PC-3 (cell line): ENCODE measurements around the gene DRAM2. TPM values are rescaled to one million over a fixed set of nuclear protein-coding genes. Genes with fewer than 3 reads are reported as not detected.
"Not testable (repeated sequence)": the region's sequence is repeated elsewhere in the genome, so short reads cannot be mapped to it uniquely, and the experiment has no call there.

ENCODE experiments used
- ATAC-seq: fragments of 200-7000 bp; cut with Tn5 transposase; 2 replicates; pipeline ENCODE4 v1.9.1; 2020; ENCODE audit warnings: mild to moderate bottlenecking, moderate library complexity
- BruUV-seq: library from RNA; stranded (reverse); fragments of 400-500 nt; replicated peaks from 2 replicates; lab custom pipeline; 2021; lab: Mats Ljungman, UMichigan
- CTCF ChIA-PET: fragments of 300-600 bp; sonication (Branson Sonifier 250); formaldehyde crosslinking; loops from one replicate; lab custom pipeline; 2022; ENCODE audit warnings: antibody characterized with exemption; lab: Charles Lee
- POLR2A ChIA-PET: fragments of 300-600 bp; sonication (Branson Sonifier 250); formaldehyde crosslinking; loops from one replicate; lab custom pipeline; 2022; ENCODE audit warnings: antibody characterized with exemption; ENCODE audit not compliant: unreplicated experiment; lab: Charles Lee
- DNase-seq: peaks from one replicate; pipeline ENCODE4 v3.0.0-alpha.2; 2015
- H2AFZ ChIP-seq: fragments of 300-600 bp; sonication (generic); 2 replicates; pipeline ENCODE4 v1.6.0; 2016; ENCODE audit warnings: antibody characterized with exemption, low read length
- H3F3A ChIP-seq: fragments of 300-600 bp; sonication (generic); one replicate; pipeline ENCODE4 v1.6.0; 2017; ENCODE audit warnings: antibody characterized with exemption, low read length, control low read depth, mild to moderate bottlenecking; ENCODE audit not compliant: unreplicated experiment
- H3K27ac ChIP-seq: fragments of 300-600 bp; sonication (generic); 2 replicates; pipeline ENCODE4 v1.5.1; 2016; ENCODE audit warnings: mild to moderate bottlenecking, low read length
- H3K27me3 ChIP-seq: fragments of 300-600 bp; sonication (generic); 2 replicates; pipeline ENCODE4 v1.6.1; 2016; ENCODE audit warnings: low read length, mixed read lengths
- H3K36me3 ChIP-seq: fragments of 300-600 bp; sonication (generic); 2 replicates; pipeline ENCODE4 v1.6.1; 2016; ENCODE audit warnings: low read depth, mixed run types, low read length, mixed read lengths
- H3K4me1 ChIP-seq: fragments of 300-600 bp; sonication (generic); 2 replicates; pipeline ENCODE4 v1.5.1; 2016; ENCODE audit warnings: low read length; ENCODE audit not compliant: insufficient read depth
- H3K4me2 ChIP-seq: fragments of 300-600 bp; sonication (generic); 2 replicates; pipeline ENCODE4 v1.6.0; 2016; ENCODE audit warnings: low read length
- H3K4me3 ChIP-seq: fragments of 300-600 bp; sonication (generic); 2 replicates; pipeline ENCODE4 v1.5.1; 2016; ENCODE audit warnings: mild to moderate bottlenecking, low read length, mixed read lengths
- H3K79me2 ChIP-seq: fragments of 300-600 bp; sonication (generic); 2 replicates; pipeline ENCODE4 v1.6.1; 2017; ENCODE audit warnings: low read length, mixed read lengths
- H3K9ac ChIP-seq: fragments of 300-600 bp; sonication (generic); 2 replicates; pipeline ENCODE4 v1.6.0; 2016; ENCODE audit warnings: mild to moderate bottlenecking, low read length
- H3K9me2 ChIP-seq: fragments of 300-600 bp; sonication (generic); replicated peaks from 2 replicates; pipeline ENCODE4 v1.6.1; 2016; ENCODE audit warnings: mixed run types, low read length, mixed read lengths
- H3K9me3 ChIP-seq: fragments of 300-600 bp; sonication (generic); 2 replicates; pipeline ENCODE4 v1.6.1; 2016; ENCODE audit warnings: low read length, mixed read lengths
- H4K20me1 ChIP-seq: fragments of 300-600 bp; sonication (generic); 2 replicates; pipeline ENCODE4 v1.6.1; 2016; ENCODE audit warnings: low read length, mixed read lengths
- EZH2 ChIP-seq: fragments of 300-600 bp; sonication (generic); IDR thresholded peaks from one replicate; pipeline ENCODE4 v1.6.1; 2017; ENCODE audit warnings: antibody characterized with exemption, mild to moderate bottlenecking, low read length; ENCODE audit not compliant: unreplicated experiment
- EZH2phosphoT487 ChIP-seq: fragments of 300-600 bp; sonication (generic); IDR thresholded peaks from 2 replicates; pipeline ENCODE4 v1.6.1; 2018; ENCODE audit warnings: mild to moderate bottlenecking, antibody characterized with exemption, low read length, borderline replicate concordance
- intact Hi-C: fragments of 100-400 bp; cut with micrococcal nuclease; formaldehyde crosslinking; loops from 2 replicates; pipeline ENCODE4 v1.9.0; 2023
- total RNA-seq: library from RNA; depleted of rRNA; stranded (reverse); fragments of >200 nt; gene quantifications from 2 replicates; pipeline ENCODE4 v1.2.3, GENCODE V29; 2014
- TF ChIP-seq, protein P1 (sequence below): fragments of 300-600 bp; sonication (generic); conservative IDR thresholded peaks from 2 replicates; pipeline ENCODE4 v1.5.1; 2017; ENCODE audit warnings: antibody characterized with exemption, low read depth, mild to moderate bottlenecking, low read length

The DRAM2 gene
- total RNA-seq, 1 experiment from 2014 or later: 30.0 TPM

DNA sequence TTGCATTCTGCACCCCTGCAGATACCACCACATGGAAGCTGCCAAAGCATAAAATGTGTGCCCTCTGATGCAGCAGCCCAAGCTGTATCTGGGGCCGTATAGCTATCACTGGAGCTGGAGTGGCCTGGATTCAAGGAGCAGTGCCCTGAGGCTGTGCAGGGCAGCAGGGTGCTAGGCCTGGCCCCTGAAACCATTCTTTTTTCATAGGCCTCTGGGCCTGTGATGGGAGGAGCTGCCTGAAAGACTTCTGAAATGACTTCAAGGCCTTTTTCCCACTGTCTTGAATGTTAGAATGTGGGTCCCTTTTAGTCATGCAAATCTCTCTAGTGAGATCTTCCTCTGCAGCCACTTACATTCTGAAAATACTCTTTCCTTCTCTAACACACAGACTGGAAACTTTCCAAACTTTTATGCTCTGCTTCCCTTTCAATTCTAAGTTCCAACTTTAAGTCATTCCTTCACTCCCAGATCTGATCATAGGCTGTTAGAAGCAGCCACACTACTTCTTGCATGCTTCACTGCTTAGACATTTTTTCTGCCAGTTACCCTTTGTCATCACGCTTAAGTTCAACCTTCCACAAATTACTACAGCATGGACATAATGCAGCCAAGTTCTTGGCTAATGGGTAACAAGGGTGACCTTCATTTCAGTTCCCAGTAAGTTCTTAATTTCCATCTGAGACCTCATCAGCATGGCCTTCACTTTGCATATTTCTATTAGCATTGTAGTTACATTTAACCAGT lies 42.4 kb downstream of the DRAM2 start:
- Histone ChIP-seq H3K27me3 (no peaks in the 10 kb centered on the region), H3F3A (no peaks in the 10 kb centered on the region), H3K4me1 (peaks cover 13% of the 10 kb centered on the region), H4K20me1 (no peaks in the 10 kb centered on the region), H3K4me2 (no peak overlapping the region), H2AFZ (no peak overlapping the region), H3K4me3 (no peak overlapping the region), H3K79me2 (no peaks in the 10 kb centered on the region), H3K36me3 (no peaks in the 10 kb centered on the region), H3K9me3 (no peaks in the 10 kb centered on the region), H3K27ac (no peak overlapping the region), H3K9ac (no peak overlapping the region), H3K9me2 (no peaks in the 10 kb centered on the region)
- BruUV-seq: no TSS peak
- no peak for DNase-seq
- ChIA-PET CTCF (no interaction called here), POLR2A (interaction anchor here (0.6 kb wide), 1 partner anchor 1537 kb away, joined by 7 read pairs; no protein-coding TSS in a partner anchor)
- intact Hi-C loops: no loop called here
- ATAC-seq: no peak
- TF ChIP-seq, protein P1, sequence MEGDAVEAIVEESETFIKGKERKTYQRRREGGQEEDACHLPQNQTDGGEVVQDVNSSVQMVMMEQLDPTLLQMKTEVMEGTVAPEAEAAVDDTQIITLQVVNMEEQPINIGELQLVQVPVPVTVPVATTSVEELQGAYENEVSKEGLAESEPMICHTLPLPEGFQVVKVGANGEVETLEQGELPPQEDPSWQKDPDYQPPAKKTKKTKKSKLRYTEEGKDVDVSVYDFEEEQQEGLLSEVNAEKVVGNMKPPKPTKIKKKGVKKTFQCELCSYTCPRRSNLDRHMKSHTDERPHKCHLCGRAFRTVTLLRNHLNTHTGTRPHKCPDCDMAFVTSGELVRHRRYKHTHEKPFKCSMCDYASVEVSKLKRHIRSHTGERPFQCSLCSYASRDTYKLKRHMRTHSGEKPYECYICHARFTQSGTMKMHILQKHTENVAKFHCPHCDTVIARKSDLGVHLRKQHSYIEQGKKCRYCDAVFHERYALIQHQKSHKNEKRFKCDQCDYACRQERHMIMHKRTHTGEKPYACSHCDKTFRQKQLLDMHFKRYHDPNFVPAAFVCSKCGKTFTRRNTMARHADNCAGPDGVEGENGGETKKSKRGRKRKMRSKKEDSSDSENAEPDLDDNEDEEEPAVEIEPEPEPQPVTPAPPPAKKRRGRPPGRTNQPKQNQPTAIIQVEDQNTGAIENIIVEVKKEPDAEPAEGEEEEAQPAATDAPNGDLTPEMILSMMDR: no peak
- no peak for TF ChIP-seq EZH2phosphoT487
- TF ChIP-seq EZH2: no peak

GRCh38 chr1:111095421-111095820 lies 44.5 kb downstream of the DRAM2 start:
- H3K27ac ChIP-seq, H3K27me3 ChIP-seq, H3K79me2 ChIP-seq, H3K9ac ChIP-seq, H3F3A ChIP-seq, H3K36me3 ChIP-seq, H3K9me2 ChIP-seq, H3K9me3 ChIP-seq, H3K4me1 ChIP-seq, CTCF ChIA-PET, BruUV-seq, H4K20me1 ChIP-seq, H2AFZ ChIP-seq, H3K4me2 ChIP-seq, H3K4me3 ChIP-seq, DNase-seq, ATAC-seq, POLR2A ChIA-PET, intact Hi-C loops: not testable (repeated sequence)

GRCh38 chr1:111089638-111090037 lies 50.3 kb downstream of the DRAM2 start:
- no peak overlapping the region for H3K9ac ChIP-seq
- H3K4me1 ChIP-seq: no peaks in the 10 kb centered on the region
- H3K4me2 ChIP-seq: no peak overlapping the region
- intact Hi-C loops: no loop called here
- no peaks in the 10 kb centered on the region for H3K79me2 ChIP-seq
- H3K9me2 ChIP-seq: no peaks in the 10 kb centered on the region
- no peak overlapping the region for H2AFZ ChIP-seq
- TF ChIP-seq EZH2phosphoT487: no peak
- TF ChIP-seq, protein P1: no peak
- TF ChIP-seq EZH2: no peak
- POLR2A ChIA-PET: no interaction called here
- H3K36me3 ChIP-seq: no peaks in the 10 kb centered on the region
- no TSS peak for BruUV-seq
- H3K27me3 ChIP-seq: peaks cover 40% of the 10 kb centered on the region
- H3K4me3 ChIP-seq: no peak overlapping the region
- ATAC-seq (no peak), DNase-seq (no peak)
- no peaks in the 10 kb centered on the region for H3F3A ChIP-seq
- no peaks in the 10 kb centered on the region for H3K9me3 ChIP-seq
- CTCF ChIA-PET: no interaction called here
- H3K27ac ChIP-seq: no peak overlapping the region
- no peaks in the 10 kb centered on the region for H4K20me1 ChIP-seq
